ENCODE data around the gene CFAP54.

DNA sequence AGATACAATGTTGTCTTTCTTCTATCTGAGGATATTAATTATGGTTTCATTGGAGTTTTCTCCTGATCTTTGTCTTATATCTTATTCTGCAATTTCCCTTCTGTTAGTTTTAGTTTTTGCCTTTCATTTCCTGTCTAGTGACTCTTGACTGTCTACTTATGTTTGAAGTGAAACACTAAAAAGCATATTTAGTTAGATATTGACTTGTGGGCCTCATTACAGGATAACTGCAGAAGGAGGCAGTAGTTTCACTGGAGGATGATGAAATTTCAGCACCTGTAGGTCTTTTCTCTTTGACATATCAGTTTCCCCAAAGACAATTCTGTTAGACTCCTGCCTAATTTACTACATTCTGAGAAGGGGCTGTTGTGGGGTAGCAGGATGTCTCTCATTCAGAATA lies 320.1 kb downstream of the CFAP54 start:
- TF ChIP-seq TAF1 (IDR thresholded peaks at IDR 0.05; ENCODE audit: borderline replicate concordance, insufficient read depth, low read length) (no peak), POLR2AphosphoS5 (IDR thresholded peaks at IDR 0.05; ENCODE audit: low read depth, low read length) (no peak), FOXP2 (optimal IDR thresholded peaks at IDR 0.05; ENCODE audit: borderline replicate concordance, extremely low read depth, extremely low read length, insufficient read depth) (no peak)
- TF ChIP-seq, protein P1, sequence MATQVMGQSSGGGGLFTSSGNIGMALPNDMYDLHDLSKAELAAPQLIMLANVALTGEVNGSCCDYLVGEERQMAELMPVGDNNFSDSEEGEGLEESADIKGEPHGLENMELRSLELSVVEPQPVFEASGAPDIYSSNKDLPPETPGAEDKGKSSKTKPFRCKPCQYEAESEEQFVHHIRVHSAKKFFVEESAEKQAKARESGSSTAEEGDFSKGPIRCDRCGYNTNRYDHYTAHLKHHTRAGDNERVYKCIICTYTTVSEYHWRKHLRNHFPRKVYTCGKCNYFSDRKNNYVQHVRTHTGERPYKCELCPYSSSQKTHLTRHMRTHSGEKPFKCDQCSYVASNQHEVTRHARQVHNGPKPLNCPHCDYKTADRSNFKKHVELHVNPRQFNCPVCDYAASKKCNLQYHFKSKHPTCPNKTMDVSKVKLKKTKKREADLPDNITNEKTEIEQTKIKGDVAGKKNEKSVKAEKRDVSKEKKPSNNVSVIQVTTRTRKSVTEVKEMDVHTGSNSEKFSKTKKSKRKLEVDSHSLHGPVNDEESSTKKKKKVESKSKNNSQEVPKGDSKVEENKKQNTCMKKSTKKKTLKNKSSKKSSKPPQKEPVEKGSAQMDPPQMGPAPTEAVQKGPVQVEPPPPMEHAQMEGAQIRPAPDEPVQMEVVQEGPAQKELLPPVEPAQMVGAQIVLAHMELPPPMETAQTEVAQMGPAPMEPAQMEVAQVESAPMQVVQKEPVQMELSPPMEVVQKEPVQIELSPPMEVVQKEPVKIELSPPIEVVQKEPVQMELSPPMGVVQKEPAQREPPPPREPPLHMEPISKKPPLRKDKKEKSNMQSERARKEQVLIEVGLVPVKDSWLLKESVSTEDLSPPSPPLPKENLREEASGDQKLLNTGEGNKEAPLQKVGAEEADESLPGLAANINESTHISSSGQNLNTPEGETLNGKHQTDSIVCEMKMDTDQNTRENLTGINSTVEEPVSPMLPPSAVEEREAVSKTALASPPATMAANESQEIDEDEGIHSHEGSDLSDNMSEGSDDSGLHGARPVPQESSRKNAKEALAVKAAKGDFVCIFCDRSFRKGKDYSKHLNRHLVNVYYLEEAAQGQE (IDR thresholded peaks at IDR 0.05; ENCODE audit: insufficient read depth in 1 of 2, low read depth in 2 of 2, low read length in 2 of 2) = no peak
